ENCODE measurements around the gene FGFBP1. TPM values are rescaled to one million over a fixed set of nuclear protein-coding genes. Genes with fewer than 3 reads are reported as not detected.

FGFBP1 gene
- total RNA-seq, 1 experiment from 2014 or later = 0.05 TPM

- DNase-seq (ENCODE audit: low read depth) = peak; percentile 93
Measured at GRCh38 chr4:15913631-15913970, 24.9 kb downstream of the FGFBP1 start.

DNA sequence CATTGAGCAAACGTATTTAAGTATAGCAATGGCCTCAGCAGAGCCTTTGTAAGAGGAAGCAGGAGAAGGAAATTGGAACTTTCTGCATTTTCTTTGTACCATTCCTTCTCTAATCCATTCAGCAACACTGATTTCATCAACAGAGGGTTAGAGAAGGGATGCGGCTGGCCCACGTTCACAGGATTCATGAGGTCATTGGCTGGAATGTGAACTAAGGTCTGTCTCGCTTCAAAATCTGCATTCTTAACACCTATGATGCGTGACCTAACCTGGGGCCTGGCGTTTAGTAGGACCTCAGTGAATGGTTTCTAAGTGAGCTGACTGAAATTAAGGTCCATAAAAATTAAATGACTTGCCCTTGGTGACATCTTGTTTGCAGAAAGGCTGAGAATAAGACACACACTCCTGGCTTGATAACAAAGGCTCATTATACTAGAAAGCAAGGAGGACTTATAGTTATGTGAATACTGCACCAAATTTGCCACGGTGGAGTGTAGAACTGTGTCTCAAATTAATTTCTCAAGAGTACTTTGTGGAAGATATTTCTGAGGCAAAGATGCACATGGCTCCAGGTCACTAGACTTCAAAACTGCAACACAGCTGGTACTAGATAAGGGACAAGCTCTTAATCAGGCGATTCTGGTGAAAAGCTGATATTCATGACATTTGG is 25.4 kb downstream of the FGFBP1 start:
- no peak for DNase-seq (ENCODE audit: low read depth)

- no peak for DNase-seq (ENCODE audit: low read depth)
Measured at GRCh38 chr4:15912236-15912635, 26.3 kb downstream of the FGFBP1 start.

- no peak for DNase-seq (ENCODE audit: low read depth)
Measured at GRCh38 chr4:15910155-15910940, 28.2 kb downstream of the FGFBP1 start.

DNA sequence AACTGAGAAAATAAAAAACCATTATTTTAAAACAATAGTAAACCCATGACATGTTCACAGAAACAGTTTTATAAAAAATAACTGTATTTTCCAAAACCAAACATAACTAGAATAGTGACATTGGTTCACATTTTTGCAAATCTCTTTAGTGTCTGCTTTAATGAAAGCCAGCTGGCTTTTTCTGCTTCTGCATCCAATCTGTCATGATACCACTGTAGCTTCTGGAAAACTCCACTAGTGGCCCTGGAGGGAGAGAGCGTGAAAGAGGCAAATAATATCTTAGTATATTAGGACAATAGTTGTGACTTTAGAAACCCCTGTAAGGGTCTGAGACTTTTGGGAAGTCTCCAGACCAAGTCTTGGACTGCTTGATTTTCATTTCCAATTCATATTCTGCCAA is 31.1 kb downstream of the FGFBP1 start:
- DNase-seq (ENCODE audit: low read depth) = no peak

- DNase-seq (ENCODE audit: low read depth) = no peak
Measured at GRCh38 chr4:15906020-15906443, 32.5 kb downstream of the FGFBP1 start.

DNA sequence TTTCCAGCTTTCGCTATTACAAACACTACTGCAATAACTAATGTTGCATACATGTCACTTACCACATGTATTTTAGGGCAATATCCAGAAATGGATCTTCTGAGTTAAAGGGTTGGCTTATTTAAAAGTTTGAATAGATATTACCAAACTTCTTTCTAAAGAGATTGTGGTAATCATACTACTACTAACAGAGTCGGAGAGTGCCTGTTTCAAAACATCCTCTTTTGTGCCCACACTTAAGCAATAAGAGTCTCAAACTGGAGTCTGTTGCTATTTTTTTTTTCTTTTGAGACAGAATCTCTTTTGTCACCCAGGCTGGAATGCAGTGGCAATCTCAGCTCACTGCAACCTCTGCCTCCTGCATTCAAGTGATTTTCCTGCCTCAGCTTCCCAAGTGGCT is 35.8 kb downstream of the FGFBP1 start:
- DNase-seq (ENCODE audit: low read depth) = no peak

- no peak for DNase-seq (ENCODE audit: low read depth)
Measured at GRCh38 chr4:15901998-15902397, 36.5 kb downstream of the FGFBP1 start.

DNA sequence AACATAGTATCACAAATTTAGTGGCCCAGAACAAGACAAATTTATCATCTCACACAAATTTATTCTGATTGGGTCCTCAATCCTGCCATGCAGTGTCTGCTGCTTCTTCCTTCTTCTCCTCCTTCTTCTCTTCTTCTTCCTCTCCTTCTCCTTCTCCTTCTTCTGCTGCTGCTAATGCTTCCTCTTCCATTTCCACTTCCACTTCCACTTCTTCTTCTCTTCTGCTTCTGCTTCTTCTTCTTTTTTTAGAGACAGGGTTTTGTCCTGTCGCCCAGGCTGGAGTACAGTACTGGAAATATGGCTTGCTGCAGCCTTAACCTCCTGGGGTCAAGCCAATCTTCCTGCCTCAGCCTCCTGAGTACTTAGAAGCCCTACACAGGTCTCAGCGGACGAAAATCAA is 37.5 kb downstream of the FGFBP1 start:
- DNase-seq (ENCODE audit: low read depth) = no peak

DNA sequence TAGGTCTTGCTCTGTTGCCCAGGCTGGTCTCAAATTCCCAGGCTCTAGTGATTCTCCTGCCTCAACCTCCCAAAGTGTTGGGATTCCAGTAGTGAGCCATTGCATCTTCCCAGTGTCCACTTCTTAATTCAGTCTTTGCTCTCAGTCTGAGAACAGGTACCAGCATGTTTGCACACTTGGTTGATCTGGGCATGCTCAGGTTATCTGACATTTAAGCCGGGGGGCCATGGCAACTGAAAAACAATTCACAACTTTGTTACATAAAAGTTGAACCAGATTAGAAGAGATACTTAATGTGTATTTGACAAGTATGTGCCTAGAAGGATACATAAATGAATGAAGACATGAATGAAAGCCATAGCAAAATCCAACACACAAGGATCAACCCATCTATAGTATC is 39.0 kb downstream of the FGFBP1 start:
- DNase-seq (ENCODE audit: low read depth) = no peak

DNA sequence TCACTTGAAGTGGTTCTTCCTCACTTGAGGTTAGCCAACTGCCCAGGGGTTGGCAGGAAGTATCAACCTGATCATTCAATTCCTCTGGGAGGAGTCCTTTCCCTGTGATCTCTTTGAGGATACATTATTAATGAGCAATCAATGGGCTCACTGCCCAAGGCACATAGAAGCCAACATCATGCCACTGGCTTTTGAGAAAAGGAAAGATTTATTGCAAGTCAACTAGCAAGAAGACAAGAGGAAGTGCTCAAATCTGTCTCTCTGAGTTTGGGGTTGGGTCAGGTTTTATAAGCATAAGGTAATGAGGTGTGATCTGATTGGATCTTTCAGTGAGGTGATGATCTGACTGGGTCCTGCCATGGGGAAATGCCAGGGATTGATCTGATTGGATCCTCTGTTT is 39.6 kb downstream of the FGFBP1 start:
- no peak for DNase-seq (ENCODE audit: low read depth)

DNA sequence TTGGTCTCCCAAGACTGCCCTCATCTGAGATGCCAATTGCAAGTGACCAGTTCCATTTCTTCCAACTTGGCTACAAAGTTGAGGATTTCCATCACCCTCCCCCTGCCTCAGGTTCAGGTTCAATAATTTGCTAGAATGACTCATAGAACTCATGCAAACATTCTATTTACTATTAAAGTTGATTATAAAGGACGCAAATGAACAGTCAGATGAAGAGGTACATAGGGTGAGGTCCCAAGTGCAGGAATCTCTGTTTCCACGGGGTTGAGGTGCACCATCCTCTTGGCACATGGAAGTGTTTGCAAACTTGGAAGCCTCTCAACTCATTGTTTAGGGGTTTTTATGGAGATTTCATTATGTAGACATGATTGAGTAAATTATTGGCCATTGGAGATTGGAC is 41.0 kb downstream of the FGFBP1 start:
- no peak for DNase-seq (ENCODE audit: low read depth)

DNA sequence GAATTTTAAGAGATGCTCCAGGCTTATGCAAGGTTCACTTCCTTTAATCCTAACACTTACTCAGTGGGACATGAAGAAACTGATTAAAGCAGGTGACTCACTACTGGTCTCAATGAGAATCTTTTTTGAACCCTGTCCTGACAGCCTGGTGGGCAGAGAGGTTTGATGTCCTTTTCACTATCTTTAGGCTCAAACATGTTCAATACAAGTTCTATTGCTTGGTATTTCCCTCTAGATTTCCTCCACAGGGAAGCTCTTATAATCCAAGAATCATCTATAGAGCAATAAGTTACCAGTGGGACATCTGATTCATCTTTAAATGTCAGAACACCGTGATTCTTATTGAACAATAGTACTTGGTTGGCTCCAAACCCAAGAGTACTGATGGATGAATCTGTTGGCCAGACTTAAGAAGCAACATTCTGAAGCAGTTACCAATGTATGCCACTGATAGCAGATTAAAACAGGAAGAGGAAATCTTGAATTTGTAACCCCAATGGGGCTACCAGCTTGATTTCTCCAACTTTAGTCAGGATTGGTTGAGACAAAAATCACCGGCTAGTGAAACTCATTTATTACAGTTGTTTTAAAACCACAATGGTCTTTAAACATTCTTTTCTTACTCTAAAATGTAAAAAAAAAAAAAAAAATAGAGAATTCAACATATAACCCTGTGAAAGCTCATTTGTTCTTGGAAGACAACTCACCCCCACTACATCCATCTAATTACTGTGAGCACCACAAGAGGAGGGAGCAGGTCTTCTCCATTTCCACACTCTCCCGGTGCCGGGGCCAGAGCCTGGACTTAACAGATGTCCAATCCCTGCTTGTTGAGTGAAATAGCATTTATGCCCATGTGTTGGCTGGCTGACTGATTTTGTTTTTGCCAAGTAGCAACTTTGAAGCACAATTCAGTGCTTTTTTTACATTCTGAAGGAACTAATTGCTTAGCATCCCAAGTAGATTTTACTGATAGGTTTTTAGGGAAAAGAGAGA is 43.3 kb downstream of the FGFBP1 start:
- no peak for DNase-seq (ENCODE audit: low read depth)

DNA sequence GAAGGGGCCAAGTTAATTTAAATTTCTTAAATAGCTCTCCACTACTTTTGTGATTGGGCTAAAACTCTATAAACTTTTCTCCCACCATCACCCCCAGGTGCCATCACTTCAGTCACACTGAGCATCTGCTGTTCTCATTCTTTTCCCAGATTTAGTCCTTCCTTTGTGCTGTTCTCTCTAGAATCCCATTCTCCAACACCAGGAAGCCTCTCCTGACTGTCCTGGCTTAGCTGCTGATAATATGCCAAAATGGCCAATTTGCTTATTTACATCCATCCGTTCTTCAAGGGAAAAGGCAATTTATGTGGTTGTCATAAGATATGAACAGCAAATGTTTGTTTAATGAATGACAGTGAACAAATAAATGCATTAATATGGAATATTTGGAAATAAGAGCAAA is 44.1 kb downstream of the FGFBP1 start:
- DNase-seq (ENCODE audit: low read depth) = no peak

DNA sequence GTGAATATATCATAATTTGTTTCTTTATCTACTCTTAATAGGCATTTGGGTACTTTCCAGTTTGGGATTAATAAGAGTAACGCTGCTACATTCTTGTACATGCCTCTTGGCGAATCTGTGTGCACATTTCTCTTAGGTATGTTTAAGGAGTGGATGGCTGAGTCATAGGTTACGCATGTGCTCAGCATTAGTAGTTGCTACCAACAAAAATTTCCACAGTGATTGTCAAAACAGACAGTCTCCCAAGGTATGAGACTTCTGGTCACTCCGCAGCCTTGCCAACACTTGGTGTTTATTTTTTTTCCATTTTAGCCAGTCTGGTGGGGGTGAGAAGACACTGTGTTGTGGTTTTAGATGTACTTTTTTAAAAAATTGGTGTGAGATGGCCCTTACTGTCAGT is 44.6 kb downstream of the FGFBP1 start:
- peak; percentile 95 for DNase-seq (ENCODE audit: low read depth)

DNA sequence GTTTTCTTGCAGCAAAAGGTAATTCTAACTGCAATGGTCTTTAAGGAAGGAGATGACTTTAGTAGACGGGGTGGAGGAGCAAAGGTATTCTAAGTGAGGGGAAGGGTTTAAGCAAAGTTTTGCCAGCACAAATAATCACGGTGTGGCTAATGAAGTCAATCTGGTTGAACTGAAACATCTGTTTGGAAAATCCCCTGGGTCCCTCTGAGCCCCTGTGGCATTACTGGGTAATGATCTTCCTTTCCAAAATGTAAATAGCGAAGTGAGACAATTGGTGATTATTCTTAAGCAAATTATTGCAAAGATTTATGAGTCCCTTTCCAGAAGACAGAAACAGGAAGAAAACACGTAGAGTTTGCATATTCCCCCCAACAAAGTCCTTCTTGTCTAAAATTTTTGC is 47.2 kb downstream of the FGFBP1 start:
- DNase-seq (ENCODE audit: low read depth) = no peak

DNA sequence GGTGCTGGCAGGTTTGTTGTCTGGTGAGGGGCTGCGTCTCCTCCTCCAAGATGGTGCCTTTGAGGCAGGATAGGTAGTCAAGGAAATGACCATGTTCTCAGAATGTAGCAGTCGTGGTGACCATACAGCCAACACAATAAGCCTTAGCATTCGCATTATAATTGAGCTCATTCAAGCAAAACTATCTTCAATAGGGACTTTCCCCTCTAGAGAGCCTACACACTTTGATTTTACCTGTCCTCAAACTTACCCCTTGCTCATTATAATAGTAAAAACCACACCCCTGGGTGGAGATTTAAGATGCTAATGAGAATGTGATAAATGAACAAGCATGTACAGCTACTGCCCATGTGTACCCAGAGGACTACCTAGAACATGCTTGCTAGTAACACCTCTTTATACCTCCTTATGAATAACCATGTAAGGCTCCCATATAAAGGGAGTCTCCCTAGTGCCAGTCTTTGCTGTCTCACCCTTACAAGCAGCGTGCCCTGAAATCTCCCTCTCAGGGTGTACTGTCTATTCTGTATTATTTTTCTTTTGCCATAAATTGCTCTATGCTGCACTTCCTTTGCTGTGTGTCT is 48.2 kb downstream of the FGFBP1 start:
- DNase-seq (ENCODE audit: low read depth) = no peak

DNA sequence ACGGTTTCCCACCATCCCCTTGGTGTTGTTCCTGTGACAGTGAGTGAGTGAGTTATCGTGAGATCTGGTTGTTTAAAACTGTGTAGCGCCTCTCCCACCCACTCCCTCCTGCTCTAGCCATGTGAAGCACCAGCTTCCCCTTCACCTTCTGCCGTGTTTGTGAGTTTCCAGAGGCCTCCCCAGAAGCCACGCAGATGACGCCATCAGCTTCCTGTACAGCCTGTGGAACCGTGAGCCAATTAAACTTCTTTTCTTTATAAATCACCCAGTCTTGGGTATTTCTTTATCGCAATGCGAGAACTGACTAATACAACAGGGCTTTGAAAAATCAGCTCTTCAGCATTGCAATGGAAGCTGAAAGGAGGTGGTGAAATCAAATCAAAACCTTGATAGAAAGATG is 50.0 kb downstream of the FGFBP1 start:
- DNase-seq (ENCODE audit: low read depth) = no peak
